ENCODE data around the gene ACAN.

The ACAN gene

GRCh38 chr15:88769161-88769971, 33.9 kb upstream of the ACAN start:
- DNase-seq (ENCODE audit: low read depth): peak; percentile 15
- H3K4me3 ChIP-seq (ENCODE audit: low read length): no peak overlapping the region
- TF ChIP-seq, protein P1, sequence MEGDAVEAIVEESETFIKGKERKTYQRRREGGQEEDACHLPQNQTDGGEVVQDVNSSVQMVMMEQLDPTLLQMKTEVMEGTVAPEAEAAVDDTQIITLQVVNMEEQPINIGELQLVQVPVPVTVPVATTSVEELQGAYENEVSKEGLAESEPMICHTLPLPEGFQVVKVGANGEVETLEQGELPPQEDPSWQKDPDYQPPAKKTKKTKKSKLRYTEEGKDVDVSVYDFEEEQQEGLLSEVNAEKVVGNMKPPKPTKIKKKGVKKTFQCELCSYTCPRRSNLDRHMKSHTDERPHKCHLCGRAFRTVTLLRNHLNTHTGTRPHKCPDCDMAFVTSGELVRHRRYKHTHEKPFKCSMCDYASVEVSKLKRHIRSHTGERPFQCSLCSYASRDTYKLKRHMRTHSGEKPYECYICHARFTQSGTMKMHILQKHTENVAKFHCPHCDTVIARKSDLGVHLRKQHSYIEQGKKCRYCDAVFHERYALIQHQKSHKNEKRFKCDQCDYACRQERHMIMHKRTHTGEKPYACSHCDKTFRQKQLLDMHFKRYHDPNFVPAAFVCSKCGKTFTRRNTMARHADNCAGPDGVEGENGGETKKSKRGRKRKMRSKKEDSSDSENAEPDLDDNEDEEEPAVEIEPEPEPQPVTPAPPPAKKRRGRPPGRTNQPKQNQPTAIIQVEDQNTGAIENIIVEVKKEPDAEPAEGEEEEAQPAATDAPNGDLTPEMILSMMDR (IDR thresholded peaks at IDR 0.05; ENCODE audit: insufficient read depth, low read depth, low read length, missing control alignments): no peak

DNA sequence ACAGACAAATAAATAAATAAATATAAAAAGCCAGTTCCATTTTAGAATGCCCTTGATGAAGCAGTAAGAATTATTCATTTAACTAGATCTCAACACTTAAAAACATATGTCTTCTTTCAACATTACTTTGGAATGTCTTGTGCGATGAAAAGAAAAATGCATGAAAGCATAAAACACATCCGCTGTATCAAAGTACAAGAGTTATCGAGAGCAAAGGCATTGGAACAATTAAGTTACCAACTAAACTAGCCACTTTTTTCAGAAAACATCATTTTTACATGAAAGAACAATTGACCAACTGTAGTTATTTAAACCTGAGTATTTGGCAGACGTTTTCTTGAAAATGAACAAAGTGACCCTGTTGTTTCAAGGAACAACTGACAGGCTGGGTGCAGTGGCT, 27.5 kb upstream of the ACAN start:
- no peak for DNase-seq (ENCODE audit: low read depth)
- TF ChIP-seq, protein P1 (IDR thresholded peaks at IDR 0.05; ENCODE audit: insufficient read depth, low read depth, low read length, missing control alignments): no peak
- H3K4me3 ChIP-seq (ENCODE audit: low read length): no peak overlapping the region

GRCh38 chr15:88776646-88777045, 26.6 kb upstream of the ACAN start:
- DNase-seq (ENCODE audit: low read depth): no peak
- H3K4me3 ChIP-seq (ENCODE audit: low read length): no peak overlapping the region
- TF ChIP-seq, protein P1 (IDR thresholded peaks at IDR 0.05; ENCODE audit: insufficient read depth, low read depth, low read length, missing control alignments): no peak

- TF ChIP-seq, protein P1 (IDR thresholded peaks at IDR 0.05; ENCODE audit: insufficient read depth, low read depth, low read length, missing control alignments): no peak
- DNase-seq (ENCODE audit: low read depth): no peak
- no peak overlapping the region for H3K4me3 ChIP-seq (ENCODE audit: low read length)
Observed at GRCh38 chr15:88779944-88780343, 23.3 kb upstream of the ACAN start.

DNA sequence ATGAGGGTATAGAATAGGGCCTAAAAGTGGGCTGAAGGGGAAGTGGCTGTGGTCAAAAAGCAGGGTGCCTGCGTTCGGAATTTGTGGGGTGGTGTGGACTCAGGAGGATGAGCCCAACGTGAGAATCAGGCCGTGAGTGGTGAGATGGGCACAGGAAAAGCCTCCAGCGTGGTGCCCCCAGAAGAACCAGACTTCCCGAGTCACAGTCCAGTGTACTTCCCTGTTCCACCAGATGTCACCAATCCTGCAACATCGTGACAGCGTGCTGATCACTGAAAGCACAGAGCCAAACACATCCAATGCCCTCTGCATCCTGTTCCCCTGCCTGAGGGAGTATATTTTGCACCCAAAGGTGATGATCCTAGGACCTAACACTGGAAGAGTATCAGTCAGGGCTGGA, 20.8 kb upstream of the ACAN start:
- DNase-seq (ENCODE audit: low read depth): no peak
- TF ChIP-seq, protein P1 (IDR thresholded peaks at IDR 0.05; ENCODE audit: insufficient read depth, low read depth, low read length, missing control alignments): no peak
- H3K4me3 ChIP-seq (ENCODE audit: low read length): no peak overlapping the region

DNA sequence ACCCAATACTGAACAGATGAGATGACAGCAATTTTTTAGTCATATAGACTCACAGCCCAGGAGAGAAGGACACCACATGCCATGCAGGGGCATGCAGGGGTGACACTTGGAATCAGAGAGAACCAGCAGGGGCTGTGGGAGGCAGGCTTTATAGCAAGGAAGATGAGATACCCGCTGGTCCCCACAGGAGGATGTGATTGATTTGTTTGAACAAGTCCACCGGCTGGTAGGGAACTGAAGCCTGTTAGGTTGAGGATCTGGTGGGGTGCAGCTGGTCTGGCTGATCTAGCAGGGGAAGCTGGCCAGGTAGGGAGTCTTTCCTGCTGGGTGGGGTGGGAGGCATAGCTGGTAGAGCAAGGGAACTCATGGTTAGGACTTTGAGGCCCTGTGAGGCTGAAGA, 18.0 kb upstream of the ACAN start:
- TF ChIP-seq, protein P1 (IDR thresholded peaks at IDR 0.05; ENCODE audit: insufficient read depth, low read depth, low read length, missing control alignments): no peak
- DNase-seq (ENCODE audit: low read depth): no peak
- H3K4me3 ChIP-seq (ENCODE audit: low read length): no peak overlapping the region

DNA sequence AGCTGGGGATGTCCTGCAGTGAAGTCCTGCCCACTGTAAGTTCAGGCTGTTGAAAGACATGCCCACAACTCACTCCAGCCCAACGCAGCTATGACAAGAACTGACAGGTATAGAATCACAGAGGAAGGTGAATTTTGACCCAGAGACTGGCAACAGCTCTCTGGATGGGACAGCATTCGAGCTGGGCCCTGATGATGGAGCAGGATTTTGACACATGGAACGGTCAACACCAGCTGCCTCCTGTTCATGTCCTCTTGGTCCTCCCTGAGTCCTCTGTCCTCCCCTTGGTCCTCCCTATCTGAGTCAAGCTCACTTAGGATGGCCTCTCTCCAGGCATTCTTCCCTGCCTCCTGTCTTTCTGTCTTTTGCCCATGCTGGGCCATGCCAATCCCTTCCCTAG, 15.2 kb upstream of the ACAN start:
- H3K4me3 ChIP-seq (ENCODE audit: low read length): no peak overlapping the region
- no peak for DNase-seq (ENCODE audit: low read depth)

More for the DNA sequence above, 15.2 kb upstream of the ACAN start:
- TF ChIP-seq, protein P1 (IDR thresholded peaks at IDR 0.05; ENCODE audit: insufficient read depth, low read depth, low read length, missing control alignments): no peak

All from epithelial cell of esophagus (primary cell).